HFF-Myc (cell line): ENCODE measurements around the gene RFLNA.

ENCODE experiments used
- DNase-seq: peaks from one replicate; pipeline ENCODE4 v3.0.0-alpha.2; 2011; ENCODE audit warnings: low read depth; ENCODE audit errors: extremely low read depth
- H3K4me3 ChIP-seq: replicated peaks from 2 replicates; pipeline ENCODE4 v1.5.1; 2011; ENCODE audit warnings: low read depth, mild to moderate bottlenecking, control low read depth, low read length
- CTCF ChIP-seq: IDR thresholded peaks from 2 replicates; pipeline ENCODE4 v1.5.1; 2012; ENCODE audit warnings: mild to moderate bottlenecking, low read depth, low read length, control low read depth; ENCODE audit errors: missing control alignments

The RFLNA gene

DNA sequence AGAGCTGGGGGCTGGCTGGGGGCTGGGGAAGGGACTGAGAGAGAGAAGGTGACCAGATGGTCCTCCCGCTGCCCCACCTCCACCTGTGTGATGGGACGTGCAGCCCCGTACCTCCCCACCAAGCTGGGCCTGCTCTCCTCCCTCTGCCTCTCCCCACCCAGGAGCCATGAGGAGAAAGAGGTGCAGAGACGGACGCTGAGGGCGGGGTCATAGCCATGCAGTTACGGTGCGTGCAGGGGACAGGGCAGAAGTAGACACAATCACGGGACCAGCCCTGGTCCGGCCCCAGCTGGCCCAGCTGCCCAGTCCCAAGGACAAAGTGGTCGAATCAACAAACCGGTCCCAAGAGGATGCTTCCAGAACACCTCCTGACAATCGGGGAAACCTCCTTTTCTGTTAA is 33.2 kb downstream of the RFLNA start:
- no peak for DNase-seq
- no peak overlapping the region for H3K4me3 ChIP-seq
- TF ChIP-seq CTCF = no peak

DNA sequence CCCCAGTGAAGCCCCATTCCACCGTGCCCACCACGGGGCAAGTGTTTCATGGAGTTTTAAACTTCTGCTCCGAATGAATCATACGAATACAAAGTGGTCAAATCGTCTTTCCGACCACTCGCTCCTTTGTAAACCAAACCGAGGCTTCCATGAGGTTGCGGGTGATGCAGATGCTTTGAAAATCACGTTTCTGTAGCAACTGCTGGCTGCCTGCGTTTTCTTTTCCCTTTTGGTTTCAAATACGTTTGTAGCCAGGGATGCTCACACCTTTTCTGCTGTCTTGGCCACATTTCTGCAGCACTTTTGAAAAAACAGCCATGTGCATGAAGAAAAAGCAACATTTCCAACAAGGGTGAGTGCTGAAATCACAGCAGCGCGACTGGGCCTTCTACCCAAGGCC is 33.7 kb downstream of the RFLNA start:
- no peak for TF ChIP-seq CTCF
- H3K4me3 ChIP-seq = no peak overlapping the region
- no peak for DNase-seq

DNA sequence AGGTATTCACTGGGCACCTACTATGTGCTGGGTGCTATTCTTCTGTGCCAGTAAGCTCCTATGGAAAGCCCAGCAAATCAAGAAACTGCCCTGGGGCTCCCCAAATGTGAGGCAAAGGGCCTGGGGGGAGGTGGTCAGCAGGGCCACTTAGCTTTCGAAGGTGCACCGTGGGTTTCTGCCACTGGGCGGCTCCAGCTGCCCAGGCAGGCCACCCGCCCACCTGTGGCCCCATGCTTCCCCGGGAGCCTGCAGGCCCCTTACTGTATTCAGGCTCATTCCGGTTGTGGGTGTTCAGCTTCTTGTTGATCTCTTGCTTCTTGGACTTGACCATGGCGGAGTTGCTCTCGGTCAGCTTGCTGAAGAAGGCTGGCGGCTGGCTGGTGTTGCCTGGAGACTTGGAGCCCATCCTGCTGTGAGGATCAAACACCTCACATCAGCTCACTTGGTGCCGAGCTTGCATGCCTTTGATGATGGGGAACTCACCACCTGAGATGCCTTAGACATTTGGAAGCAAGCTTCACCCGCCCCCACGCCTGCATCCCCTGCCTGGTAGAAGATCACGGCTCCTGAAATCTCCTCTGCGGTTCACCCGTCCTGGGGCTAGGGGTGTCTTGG is 37.3 kb downstream of the RFLNA start:
- no peak overlapping the region for H3K4me3 ChIP-seq
- peak; percentile 35 for TF ChIP-seq CTCF
- no peak for DNase-seq

GRCh38 chr12:124332900-124333299 is 38.0 kb downstream of the RFLNA start:
- H3K4me3 ChIP-seq = no peak overlapping the region
- no peak for TF ChIP-seq CTCF
- DNase-seq = no peak

DNA sequence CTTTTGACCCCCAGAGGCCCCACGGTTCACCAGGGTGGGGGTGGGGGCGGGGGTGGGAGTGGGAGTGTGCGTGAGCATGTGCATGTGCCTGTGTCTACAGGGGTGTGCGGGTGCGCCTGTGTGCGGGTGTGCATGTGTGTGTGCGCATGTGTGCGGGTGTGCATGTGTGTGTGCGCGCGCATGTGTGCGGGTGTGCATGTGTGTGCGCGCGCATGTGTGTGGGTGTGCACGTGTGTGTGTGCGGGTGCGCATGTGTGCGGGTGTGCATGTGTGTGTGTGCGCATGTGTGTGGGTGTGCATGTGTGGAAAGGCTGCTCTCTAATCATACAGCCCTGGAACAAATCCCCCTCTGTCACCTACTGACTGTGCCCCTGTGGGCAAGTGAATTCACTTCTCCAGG is 38.8 kb downstream of the RFLNA start:
- TF ChIP-seq CTCF = no peak
- no peak for DNase-seq
- H3K4me3 ChIP-seq = no peak overlapping the region

DNA sequence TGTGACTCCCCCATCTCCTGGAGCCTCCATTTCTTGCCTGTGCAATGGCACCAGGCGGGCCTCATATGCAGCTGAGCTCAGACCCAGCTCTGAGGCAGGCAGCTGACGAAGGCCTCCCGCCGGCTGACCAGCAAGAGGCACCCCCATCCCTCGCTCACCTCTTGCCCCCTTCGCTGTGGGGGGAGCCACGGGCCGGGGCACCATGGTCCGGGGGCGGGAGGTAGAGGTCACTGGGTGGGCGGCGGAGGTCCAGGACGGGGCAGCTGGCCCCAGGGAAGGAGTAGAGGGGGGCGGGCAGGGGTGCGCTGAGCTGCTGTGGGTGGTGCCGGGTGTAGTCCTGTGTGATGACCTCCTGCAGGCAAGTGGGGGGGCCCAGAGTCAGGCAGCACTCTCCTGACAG is 39.4 kb downstream of the RFLNA start:
- no peak overlapping the region for H3K4me3 ChIP-seq
- no peak for TF ChIP-seq CTCF
- DNase-seq = no peak

DNA sequence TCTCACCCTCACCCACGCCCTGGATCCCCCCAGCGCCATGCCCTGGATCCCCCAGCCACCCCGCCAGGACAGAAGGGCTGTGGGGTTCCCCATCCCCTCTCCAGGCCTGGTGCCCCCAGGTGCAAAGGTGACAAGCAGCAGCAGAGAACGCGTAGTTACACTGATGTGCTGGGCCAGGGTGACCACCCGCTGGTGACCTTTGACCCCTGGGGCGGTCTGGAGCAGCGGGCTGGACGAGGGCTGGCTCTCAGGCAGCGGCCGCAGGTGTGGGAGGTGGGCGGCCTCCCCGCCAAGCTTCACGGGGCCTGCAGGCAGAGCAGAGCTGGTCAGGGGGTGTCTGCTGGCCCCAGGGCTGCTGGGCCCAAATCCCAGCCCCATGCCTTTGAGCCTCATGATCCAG is 40.1 kb downstream of the RFLNA start:
- TF ChIP-seq CTCF = no peak
- DNase-seq = no peak
- H3K4me3 ChIP-seq = no peak overlapping the region
